Neutrophil (primary cell): ENCODE measurements around the gene HDHD3.

Experiments
- H3K27ac ChIP-seq: fragments of 200-600 bp; sonication (generic); 2 replicates; pipeline ENCODE4 v1.5.1; 2016; ENCODE audit warnings: mild to moderate bottlenecking, moderate library complexity
- H3K27me3 ChIP-seq: fragments of 200-600 bp; sonication (generic); 2 replicates; pipeline ENCODE4 v1.6.0; 2016; ENCODE audit warnings: mild to moderate bottlenecking
- H3K36me3 ChIP-seq: fragments of 200-600 bp; sonication (generic); 2 replicates; pipeline ENCODE4 v1.5.1; 2017
- H3K4me1 ChIP-seq, 2 experiments: fragments of 200-600 bp in 1 of 2; sonication (generic) in 1 of 2; 1 replicate in 1 of 2; 2 replicates in 1 of 2; pipeline versions ENCODE4 v1.5.1 to v1.6.1; 2013 to 2016; ENCODE audit warnings: low read depth in 1 of 2, low read length in 1 of 2, mild to moderate bottlenecking in 1 of 2, moderate library complexity in 1 of 2; ENCODE audit not compliant: control insufficient read depth in 1 of 2, insufficient read depth in 1 of 2
- H3K4me3 ChIP-seq, 2 experiments: fragments of 200-600 bp in 1 of 2; sonication (generic) in 1 of 2; 1 replicate in 1 of 2; 2 replicates in 1 of 2; pipeline ENCODE4 v1.5.1; 2013 to 2016; ENCODE audit warnings: low read depth in 1 of 2, low read length in 1 of 2, mild to moderate bottlenecking in 1 of 2, moderate library complexity in 1 of 2
- H3K9me3 ChIP-seq: fragments of 200-600 bp; sonication (generic); 2 replicates; pipeline ENCODE4 v1.5.1; 2016
- CTCF ChIP-seq: fragments of 200-600 bp; sonication (generic); IDR thresholded peaks from 2 replicates; pipeline ENCODE4 v1.5.1; 2016; ENCODE audit warnings: antibody characterized with exemption

The HDHD3 gene

GRCh38 chr9:113401027-113401792 is 24.4 kb upstream of the HDHD3 start, which contains the start of gene ALAD:
TSS of gene ALAD (minus strand) at chr9:113401284. CDS start at chr9:113393559, 7,725 bp downstream.
- peak within 1 kb of the TSS; percentile 88 to 94 for H3K4me3 ChIP-seq
- H3K4me1 ChIP-seq = peaks cover 52 to 54% of the 10 kb centered on the region in 2 experiments
- no peaks in the 10 kb centered on the region for H3K9me3 ChIP-seq
- TF ChIP-seq CTCF = peak; percentile 100
- peak within 1 kb of the TSS; percentile 81 for H3K27ac ChIP-seq
- H3K36me3 ChIP-seq = peaks cover 7% of the 10 kb centered on the region
- H3K27me3 ChIP-seq = no peaks in the 10 kb centered on the region

GRCh38 chr9:113399646-113400200 is 22.9 kb upstream of the HDHD3 start:
- Histone ChIP-seq H3K9me3 (no peaks in the 10 kb centered on the region), H3K27ac (peak overlapping the region; percentile 81), H3K36me3 (peaks cover 13% of the 10 kb centered on the region), H3K4me1 (peaks cover 47 to 49% of the 10 kb centered on the region in 2 experiments), H3K27me3 (no peaks in the 10 kb centered on the region), H3K4me3 (no peak overlapping the region)
- no peak for TF ChIP-seq CTCF

- H3K36me3 ChIP-seq = peaks cover 15% of the 10 kb centered on the region
- H3K27me3 ChIP-seq = no peaks in the 10 kb centered on the region
- no peak overlapping the region for H3K27ac ChIP-seq
- TF ChIP-seq CTCF = no peak
- peaks cover 38 to 39% of the 10 kb centered on the region in 2 experiments for H3K4me1 ChIP-seq
- no peaks in the 10 kb centered on the region for H3K9me3 ChIP-seq
- no peak overlapping the region for H3K4me3 ChIP-seq
Measured at GRCh38 chr9:113398796-113399195, 22.0 kb upstream of the HDHD3 start.

- TF ChIP-seq CTCF = no peak
- Histone ChIP-seq H3K4me3 (no peak overlapping the region), H3K27me3 (no peaks in the 10 kb centered on the region), H3K9me3 (no peaks in the 10 kb centered on the region), H3K36me3 (peaks cover 29% of the 10 kb centered on the region), H3K27ac (no peak overlapping the region), H3K4me1 (peaks cover 22 to 25% of the 10 kb centered on the region in 2 experiments)
Measured at GRCh38 chr9:113397203-113397631, 20.4 kb upstream of the HDHD3 start.

- no peak for TF ChIP-seq CTCF
- Histone ChIP-seq H3K9me3 (no peaks in the 10 kb centered on the region), H3K27ac (no peak overlapping the region), H3K4me3 (no peak overlapping the region), H3K27me3 (no peaks in the 10 kb centered on the region), H3K4me1 (peaks cover 6 to 7% of the 10 kb centered on the region in 2 experiments), H3K36me3 (peaks cover 49% of the 10 kb centered on the region)
Measured at GRCh38 chr9:113395000-113395861, 18.4 kb upstream of the HDHD3 start.
